Tongue (tissue), 2 donors: Measurements from ENCODE around the gene FHOD3. TPM values are rescaled to one million over a fixed set of nuclear protein-coding genes. Genes with fewer than 3 reads are reported as not detected.

Experiments
- DNase-seq: peaks from one replicate; pipeline ENCODE4 v3.0.0-alpha.2; 2015
- total RNA-seq: library from RNA; depleted of rRNA; stranded (reverse); fragments of >200 nt; gene quantifications from one replicate; pipeline ENCODE4 v1.2.3, GENCODE V29; 2014

FHOD3 gene
- total RNA-seq, result 33.0 TPM

- peak; percentile 80 for DNase-seq
Observed at GRCh38 chr18:36297417-36298125, at the start of gene FHOD3. TSS of gene FHOD3 (plus strand) at chr18:36297713. CDS start at chr18:36297836, 123 bp downstream.

DNA sequence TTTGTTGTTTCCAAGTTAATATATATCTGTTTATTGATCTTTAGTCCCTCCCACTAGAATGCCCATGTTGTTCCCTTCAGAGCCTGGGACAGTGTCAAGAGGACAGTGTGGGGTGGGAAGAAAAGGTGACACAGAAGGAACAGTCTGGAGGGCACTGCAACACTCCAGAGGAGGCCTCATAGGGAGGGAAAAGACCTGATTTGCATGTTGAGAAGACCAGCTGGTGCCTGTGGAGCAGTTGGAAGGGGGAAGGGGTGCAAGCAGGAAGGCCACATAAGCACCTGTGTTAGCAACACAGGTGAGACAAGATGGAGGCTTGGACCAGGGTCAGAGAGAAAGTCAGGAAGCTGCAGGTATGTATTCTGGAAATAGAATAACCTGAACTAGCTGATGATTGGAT is 48.1 kb upstream of the FHOD3 start:
- no peak for DNase-seq

DNA sequence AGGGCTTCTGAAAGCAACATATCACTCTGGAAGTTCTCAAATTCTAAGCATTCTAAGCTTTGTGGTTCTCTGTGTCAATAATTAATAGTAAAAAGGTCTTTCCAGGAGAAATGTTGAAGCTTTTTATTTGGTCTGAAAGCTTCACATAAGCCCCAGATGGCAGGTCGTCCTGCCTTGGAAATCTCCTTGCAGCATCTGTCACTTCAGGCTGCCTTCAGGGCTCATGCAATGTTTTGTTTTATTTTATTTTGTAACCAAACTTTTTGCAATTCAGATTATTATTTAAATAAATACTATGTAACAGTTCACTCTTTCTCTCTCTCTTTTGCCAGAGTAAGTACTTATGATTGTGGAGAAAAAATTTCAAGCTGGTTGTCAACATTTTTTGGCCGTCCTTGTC is 46.7 kb upstream of the FHOD3 start:
- no peak for DNase-seq

GRCh38 chr18:36255072-36255698 is 42.3 kb upstream of the FHOD3 start:
- DNase-seq, result no peak

DNA sequence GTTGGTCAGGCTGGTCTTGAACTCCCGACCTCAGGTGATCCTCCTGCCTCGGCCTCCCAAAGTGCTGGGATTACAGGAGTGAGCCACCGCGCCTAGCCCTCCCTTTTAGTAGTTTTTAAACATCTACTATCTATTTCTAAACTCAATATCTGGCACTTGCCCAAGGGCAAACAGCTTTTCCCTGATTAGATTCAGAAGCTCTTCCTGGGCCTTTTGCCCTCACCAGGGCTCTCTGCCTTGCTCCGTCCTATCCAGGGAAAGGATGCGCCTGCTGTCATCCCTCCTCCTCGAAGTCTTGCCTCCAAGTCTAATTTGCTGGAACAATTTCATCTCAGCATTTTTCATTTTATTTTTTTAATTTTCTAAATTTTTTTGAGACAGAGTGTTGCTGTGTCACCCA is 41.4 kb upstream of the FHOD3 start:
- no peak for DNase-seq

DNA sequence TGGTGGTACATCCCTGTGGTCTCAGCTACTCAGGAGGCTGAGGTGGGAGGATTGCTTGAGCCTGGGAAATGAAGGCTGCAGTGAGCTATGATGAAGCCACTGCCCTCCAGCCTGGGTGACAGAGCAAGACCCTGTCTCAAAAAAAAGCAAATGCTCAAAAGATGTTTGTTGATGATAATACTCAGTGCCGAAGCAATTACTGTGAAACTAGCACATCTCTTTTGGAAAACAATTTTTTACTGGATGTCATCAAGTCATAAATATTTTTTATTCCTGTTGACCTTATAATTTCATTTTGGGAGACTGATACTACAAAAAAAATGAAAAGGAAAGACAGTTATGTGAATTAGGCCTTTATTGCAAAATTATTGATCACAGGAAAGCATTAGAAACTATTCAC is 34.5 kb upstream of the FHOD3 start:
- DNase-seq, result no peak

- no peak for DNase-seq
Observed at GRCh38 chr18:36264283-36264682, 33.2 kb upstream of the FHOD3 start.

DNA sequence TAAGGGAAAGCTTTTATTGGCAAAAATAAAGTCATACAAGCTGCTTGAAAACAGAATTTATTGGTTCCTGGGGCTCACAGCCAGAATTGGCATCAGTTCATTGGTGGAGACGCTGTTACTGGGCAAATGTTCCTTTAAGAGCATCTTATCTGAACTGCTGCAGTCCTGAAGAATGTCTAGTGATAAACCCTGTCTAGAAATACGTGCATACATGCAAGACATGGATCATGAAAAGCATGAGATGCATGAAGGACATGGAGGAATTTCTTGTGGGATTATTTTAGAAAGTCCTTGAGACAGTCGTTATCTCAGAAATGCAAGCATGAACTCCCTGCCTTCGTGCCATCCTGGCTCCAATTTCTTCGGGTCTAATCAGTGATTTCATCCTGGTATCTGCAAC is 32.5 kb upstream of the FHOD3 start:
- DNase-seq, result no peak

DNA sequence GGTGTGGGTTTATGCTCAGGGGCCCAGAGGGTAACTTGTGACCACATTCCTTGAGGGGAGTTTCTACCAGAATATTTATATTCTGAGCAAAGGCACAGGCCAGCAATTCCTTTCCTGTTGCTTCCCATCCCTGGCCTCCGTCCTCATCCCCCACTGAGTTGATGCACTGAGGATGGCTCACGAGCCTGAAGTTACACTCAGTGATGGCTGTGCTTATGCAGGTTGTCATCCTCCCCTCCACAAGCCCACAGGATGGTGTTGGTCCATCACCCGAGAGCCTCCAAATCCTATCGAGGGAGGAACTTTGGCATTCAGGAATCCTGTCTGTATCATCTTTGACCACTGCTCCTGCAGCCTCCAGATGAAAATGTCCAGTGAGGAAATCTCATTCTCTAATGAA is 28.4 kb upstream of the FHOD3 start:
- no peak for DNase-seq

DNA sequence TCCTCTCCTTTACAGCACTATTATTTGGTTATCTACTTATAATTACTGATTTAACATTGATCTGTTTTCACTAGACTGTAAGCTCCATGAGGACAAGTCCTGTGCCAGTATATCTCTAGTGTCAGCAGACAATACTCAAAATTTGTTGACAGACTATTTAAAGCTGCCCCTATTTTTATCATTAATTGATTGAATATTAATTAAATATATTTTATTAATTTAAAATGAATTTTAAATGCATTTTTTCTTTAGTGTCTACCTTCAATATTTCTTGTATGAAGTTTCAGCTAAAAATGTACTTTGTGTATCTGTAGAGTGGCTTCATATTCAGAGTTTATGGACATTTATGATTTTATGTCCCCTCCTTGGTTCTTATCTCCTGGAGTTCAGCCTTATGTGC is 26.4 kb upstream of the FHOD3 start:
- DNase-seq, result no peak

DNA sequence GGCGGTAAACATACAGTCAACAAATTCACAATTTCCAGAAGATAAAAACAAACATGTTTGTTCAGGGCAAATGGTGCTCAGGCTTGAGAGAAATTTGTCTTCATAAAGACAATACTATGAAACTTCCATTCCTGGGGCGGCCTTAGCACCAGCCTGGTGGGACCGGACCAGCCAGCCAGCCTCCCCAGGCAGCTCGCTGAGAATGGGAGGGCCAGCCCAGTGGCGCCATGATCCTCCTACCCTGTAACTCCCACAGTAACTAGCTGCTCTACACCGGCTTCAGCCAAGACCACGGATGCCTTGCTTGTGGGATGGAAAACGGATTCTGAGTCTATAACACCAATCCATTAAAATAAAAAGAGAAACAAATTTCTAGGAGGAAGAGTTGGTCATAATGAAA is 24.2 kb upstream of the FHOD3 start:
- DNase-seq, result no peak

GRCh38 chr18:36274083-36274715 is 23.3 kb upstream of the FHOD3 start:
- DNase-seq, result no peak

DNA sequence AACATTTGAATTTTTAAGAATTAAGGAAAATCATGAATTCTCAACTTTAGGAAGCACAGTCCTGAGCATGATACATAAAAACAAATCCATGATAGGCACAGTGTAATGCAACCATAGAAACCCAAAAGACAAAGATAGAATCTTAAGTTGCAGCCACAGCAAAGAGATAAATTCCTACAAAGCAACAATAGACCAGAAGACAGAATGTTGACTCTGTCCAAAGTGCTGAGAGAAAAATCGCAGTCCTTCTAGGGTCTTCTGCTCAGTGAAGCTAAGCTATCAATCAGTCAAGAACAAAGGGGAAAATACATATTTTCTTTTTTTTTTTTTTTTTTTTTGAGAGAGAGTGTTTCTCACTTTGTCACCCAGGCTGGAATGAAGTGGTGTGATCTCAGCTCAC is 22.0 kb upstream of the FHOD3 start:
- DNase-seq, result no peak

DNA sequence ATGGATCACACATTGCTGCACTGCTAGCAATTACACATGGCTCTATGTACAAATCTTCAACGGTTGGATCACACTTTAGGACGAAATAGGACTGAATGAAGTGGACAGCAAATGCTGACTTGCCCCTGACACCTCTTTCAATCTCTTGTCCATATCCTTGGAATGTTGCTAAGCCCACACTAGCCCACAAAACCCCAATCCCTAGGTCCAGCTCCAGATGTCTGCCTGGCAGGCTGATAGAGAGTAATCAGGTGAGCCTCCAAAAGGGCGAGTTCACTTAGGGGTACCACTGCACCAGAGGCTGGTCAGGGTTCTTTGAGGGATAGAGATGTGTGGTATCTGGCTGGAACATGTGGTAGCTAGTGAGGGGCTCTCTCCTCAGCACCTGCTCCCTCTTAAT is 18.5 kb upstream of the FHOD3 start:
- no peak for DNase-seq

GRCh38 chr18:36281936-36282335 is 15.6 kb upstream of the FHOD3 start:
- DNase-seq, result no peak

DNA sequence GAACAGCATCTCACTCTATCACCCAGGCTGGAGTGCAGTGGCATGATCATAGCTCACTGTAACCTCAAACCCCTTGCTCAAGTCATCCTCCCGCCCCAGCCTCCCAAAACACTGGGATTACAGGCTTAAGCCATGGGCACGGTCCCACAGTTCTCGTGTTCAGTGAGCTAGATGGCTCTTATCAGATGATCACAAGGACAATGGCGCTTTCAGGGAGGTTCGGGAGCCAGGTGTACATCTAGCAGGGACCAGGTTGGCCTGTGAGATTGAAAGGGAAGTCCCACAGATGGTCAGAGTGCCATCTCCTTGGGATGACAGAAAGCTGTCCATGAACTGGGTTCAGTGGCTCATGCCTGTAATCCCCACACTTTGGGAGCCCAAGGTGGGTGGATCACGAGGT is 14.1 kb upstream of the FHOD3 start:
- no peak for DNase-seq

DNA sequence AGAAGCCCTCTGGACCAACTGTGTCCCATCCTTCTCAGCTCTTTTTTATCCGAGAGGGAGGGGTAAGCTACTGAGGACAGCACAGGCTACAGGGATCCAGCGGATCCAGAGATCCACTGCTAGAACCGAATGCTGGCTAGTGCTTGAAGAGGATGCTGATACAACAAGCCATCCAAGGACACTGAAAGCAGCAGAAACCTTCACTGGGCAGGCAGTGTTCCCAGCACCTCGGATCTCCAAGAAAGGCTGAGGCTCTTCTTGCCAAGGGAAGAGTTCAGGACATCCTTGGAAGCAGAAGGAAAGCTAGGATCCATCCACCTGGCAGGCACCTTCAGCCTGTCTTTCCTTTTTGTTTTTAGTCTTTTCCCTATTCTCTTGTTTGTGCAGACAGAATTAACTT is 13.2 kb upstream of the FHOD3 start:
- no peak for DNase-seq

- peak; percentile 86 for DNase-seq
Observed at GRCh38 chr18:36284671-36285295, 12.7 kb upstream of the FHOD3 start.

- no peak for DNase-seq
Observed at GRCh38 chr18:36287653-36288052, 9.9 kb upstream of the FHOD3 start.

- DNase-seq, result no peak
Observed at GRCh38 chr18:36288689-36289088, 8.8 kb upstream of the FHOD3 start.

DNA sequence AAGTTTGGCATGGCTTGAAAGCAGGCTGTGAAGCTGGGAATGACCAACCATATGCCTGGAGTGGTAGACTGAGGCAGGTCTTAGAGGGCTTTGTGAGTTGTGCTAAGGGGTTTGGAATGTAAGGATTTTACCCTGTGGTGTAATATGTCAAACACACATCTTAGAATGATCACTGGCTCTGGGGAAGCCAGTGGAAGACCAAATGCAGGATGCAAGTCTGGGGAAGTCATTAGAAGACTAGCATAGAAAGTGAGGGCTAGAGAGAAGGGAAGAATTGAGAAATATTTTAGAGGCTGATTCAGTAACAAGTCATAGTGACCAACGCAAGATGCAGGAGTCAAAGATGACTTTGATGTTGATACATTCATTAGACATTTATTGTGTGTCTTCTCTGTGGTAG is 3.5 kb upstream of the FHOD3 start:
- DNase-seq, result no peak

DNA sequence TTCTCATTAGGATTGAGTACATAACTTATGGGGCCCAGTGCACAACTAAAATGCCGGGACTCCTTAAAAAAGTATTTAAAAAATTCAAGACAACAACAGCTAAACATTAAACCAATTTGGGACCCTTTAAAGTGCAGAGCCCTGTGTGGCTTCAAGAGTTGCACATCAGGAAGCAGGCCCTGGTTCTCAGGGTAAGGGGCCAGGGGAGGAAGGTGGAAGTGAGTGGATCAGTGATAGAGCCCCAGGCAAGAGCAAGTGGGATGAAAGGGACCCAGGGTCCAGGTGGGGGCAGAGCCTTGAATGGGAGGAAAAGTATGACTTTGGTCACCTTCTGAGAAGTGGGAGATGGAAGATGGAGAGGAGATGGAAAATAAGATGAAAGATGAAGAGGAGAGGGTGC is 2.3 kb upstream of the FHOD3 start:
- DNase-seq, result no peak

DNA sequence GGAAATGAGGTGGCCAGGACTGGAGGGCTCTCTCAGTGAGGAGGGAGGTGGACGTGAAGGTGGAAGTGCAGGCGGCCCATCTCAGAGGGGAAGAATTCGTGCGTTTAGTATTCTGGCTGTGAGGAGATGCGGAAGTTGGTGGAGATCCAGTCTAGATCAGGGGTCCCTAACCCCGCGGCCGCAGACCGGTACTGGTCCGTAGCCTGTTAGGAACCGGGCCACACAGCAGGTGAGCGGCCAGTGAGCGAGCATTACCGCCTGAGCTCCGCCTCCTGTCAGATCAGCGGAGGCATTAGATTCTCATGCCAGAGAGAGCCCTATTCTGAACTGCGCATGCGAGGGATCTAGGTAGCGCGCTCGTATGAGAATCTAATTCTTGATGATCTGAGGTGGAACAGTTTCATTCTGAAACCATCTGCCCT is 1.6 kb upstream of the FHOD3 start:
- DNase-seq, result no peak
